Fibroblast of skin of left biceps (primary cell): ENCODE results near the gene TRPM6.

ENCODE experiments used
- DNase-seq, 2 experiments: peaks; one replicate each; pipeline ENCODE4 v3.0.0-alpha.2; 2013; ENCODE audit warnings: low read depth in 2 of 2

The TRPM6 gene

GRCh38 chr9:74721696-74722660 is 165.7 kb downstream of the TRPM6 start:
- DNase-seq: no peak

- DNase-seq: no peak
These were observed 168.4 kb downstream of the TRPM6 start for GRCh38 chr9:74719306-74719705.

GRCh38 chr9:74718709-74719108 is 169.0 kb downstream of the TRPM6 start:
- DNase-seq: no peak

GRCh38 chr9:74711341-74711740 is 176.4 kb downstream of the TRPM6 start:
- no peak for DNase-seq

- DNase-seq: no peak
These were observed 190.2 kb downstream of the TRPM6 start for GRCh38 chr9:74697535-74697934.

GRCh38 chr9:74696520-74696919 is 191.2 kb downstream of the TRPM6 start:
- no peak for DNase-seq

GRCh38 chr9:74691058-74691457 is 196.7 kb downstream of the TRPM6 start:
- DNase-seq: no peak

GRCh38 chr9:74683322-74683721 is 204.4 kb downstream of the TRPM6 start:
- no peak for DNase-seq

- no peak for DNase-seq
These were observed 205.8 kb downstream of the TRPM6 start for GRCh38 chr9:74681906-74682305.

- DNase-seq: no peak
These were observed 213.6 kb downstream of the TRPM6 start for GRCh38 chr9:74674077-74674476.
